TTC549 (cell line): ENCODE results near the gene GPR63.

Source experiments
- FAIRE-seq: peaks from 2 replicates; lab custom pipeline; 2012; peaks lifted over from hg19 to GRCh38; lab: Jason Lieb, UNC

GPR63 gene

GRCh38 chr6:96749891-96750290 lies 87.4 kb downstream of the GPR63 start:
- FAIRE-seq, result no peak
